ENCODE results near the gene GPR15. TPM values are rescaled to one million over a fixed set of nuclear protein-coding genes. Genes with fewer than 3 reads are reported as not detected.

GPR15 gene
- not detected for total RNA-seq

GRCh38 chr3:98531622-98532274, at the start of gene GPR15:
GPR15 (plus strand) TSS chr3:98531978; CDS start chr3:98532034, 56 bp downstream.
- in situ Hi-C loops (cut with MboI; ENCODE audit: low sequenced_read_pairs in 4 of 4): no loop called here
- DNase-seq: no peak
- H3K36me3 ChIP-seq: no peaks in the 10 kb centered on the region
- no peaks in the 10 kb centered on the region for H3K27me3 ChIP-seq
- no peak for ATAC-seq
- no peak within 1 kb of the TSS for H3K4me3 ChIP-seq
- no peak within 1 kb of the TSS for H3K27ac ChIP-seq
- no peaks in the 10 kb centered on the region for H3K9me3 ChIP-seq
- intact Hi-C loops (cut with DNase I; ENCODE audit: low total_unique reads): no loop called here
- no peak for TF ChIP-seq POLR2A (IDR thresholded peaks at IDR 0.05)
- TF ChIP-seq CTCF (IDR thresholded peaks at IDR 0.05 in 4 of 5, conservative IDR thresholded peaks at IDR 0.05 in 1 of 5): no peak
- no peaks in the 10 kb centered on the region for H3K4me1 ChIP-seq

GRCh38 chr3:98482717-98483482, 48.9 kb upstream of the GPR15 start:
- in situ Hi-C loops (cut with MboI; ENCODE audit: low sequenced_read_pairs in 4 of 4): no loop called here
- no peak for ATAC-seq
- Histone ChIP-seq H3K27ac (no peak overlapping the region), H3K27me3 (no peaks in the 10 kb centered on the region), H3K36me3 (no peaks in the 10 kb centered on the region), H3K4me3 (no peak overlapping the region), H3K9me3 (peaks cover 0 to 4% (median 0%) of the 10 kb centered on the region in 3 donors), H3K4me1 (no peaks in the 10 kb centered on the region)
- DNase-seq: no peak
- TF ChIP-seq POLR2A (IDR thresholded peaks at IDR 0.05): no peak
- TF ChIP-seq CTCF (IDR thresholded peaks at IDR 0.05 in 4 of 5, conservative IDR thresholded peaks at IDR 0.05 in 1 of 5): no peak
- intact Hi-C loops (cut with DNase I; ENCODE audit: low total_unique reads): no loop called here

GRCh38 chr3:98483626-98484025, 48.2 kb upstream of the GPR15 start:
- H3K27me3 ChIP-seq: no peaks in the 10 kb centered on the region
- DNase-seq: no peak

GRCh38 chr3:98497381-98497780, 34.4 kb upstream of the GPR15 start, which contains the start of gene OR5K2:
OR5K2 (plus strand) TSS chr3:98497681; CDS start chr3:98497681, 0 bp downstream.
- Histone ChIP-seq H3K4me1 (no peaks in the 10 kb centered on the region), H3K9me3 (no peaks in the 10 kb centered on the region), H3K27me3 (no peaks in the 10 kb centered on the region), H3K4me3 (no peak within 1 kb of the TSS), H3K36me3 (no peaks in the 10 kb centered on the region), H3K27ac (no peak within 1 kb of the TSS)
- in situ Hi-C loops (cut with MboI; ENCODE audit: low sequenced_read_pairs in 4 of 4): no loop called here
- ATAC-seq (no peak), DNase-seq (no peak)
- no peak for TF ChIP-seq CTCF (IDR thresholded peaks at IDR 0.05 in 4 of 5, conservative IDR thresholded peaks at IDR 0.05 in 1 of 5)
- no peak for TF ChIP-seq POLR2A (IDR thresholded peaks at IDR 0.05)
- intact Hi-C loops (cut with DNase I; ENCODE audit: low total_unique reads): no loop called here

More at GRCh38 chr3:98483626-98484025, 48.2 kb upstream of the GPR15 start:
- TF ChIP-seq POLR2A (IDR thresholded peaks at IDR 0.05) (no peak), CTCF (IDR thresholded peaks at IDR 0.05 in 4 of 5, conservative IDR thresholded peaks at IDR 0.05 in 1 of 5) (no peak)
- Histone ChIP-seq H3K9me3 (peaks cover 0 to 4% (median 0%) of the 10 kb centered on the region in 3 donors), H3K27ac (no peak overlapping the region), H3K36me3 (no peaks in the 10 kb centered on the region), H3K4me3 (no peak overlapping the region), H3K4me1 (no peaks in the 10 kb centered on the region)
- intact Hi-C loops (cut with DNase I; ENCODE audit: low total_unique reads): no loop called here
- ATAC-seq: no peak
- in situ Hi-C loops (cut with MboI; ENCODE audit: low sequenced_read_pairs in 4 of 4): no loop called here

Data from gastrocnemius medialis (tissue), 4 donors.